ENCODE data around the gene CACNB2. TPM values are rescaled to one million over a fixed set of nuclear protein-coding genes. Genes with fewer than 3 reads are reported as not detected.

CACNB2 gene
- total RNA-seq, 1 experiment from 2014 or later, result 34.1 TPM

Other genes starting within 250 kb of the CACNB2 start
- not detected in 2 replicates for gene SLC39A12, start 188.5 kb upstream of the CACNB2 start, total RNA-seq (2021)